NCI-H2081 (cell line): ENCODE results near the gene GPR146.
"Not testable (repeated sequence)": the region's sequence is repeated elsewhere in the genome, so short reads cannot be mapped to it uniquely, and the experiment has no call there.

ENCODE experiments used
- DNase-seq, 2 experiments: peaks; one replicate each; lab custom pipeline; 2025; lab: John Stamatoyannopoulos, UW

GPR146 gene

DNA sequence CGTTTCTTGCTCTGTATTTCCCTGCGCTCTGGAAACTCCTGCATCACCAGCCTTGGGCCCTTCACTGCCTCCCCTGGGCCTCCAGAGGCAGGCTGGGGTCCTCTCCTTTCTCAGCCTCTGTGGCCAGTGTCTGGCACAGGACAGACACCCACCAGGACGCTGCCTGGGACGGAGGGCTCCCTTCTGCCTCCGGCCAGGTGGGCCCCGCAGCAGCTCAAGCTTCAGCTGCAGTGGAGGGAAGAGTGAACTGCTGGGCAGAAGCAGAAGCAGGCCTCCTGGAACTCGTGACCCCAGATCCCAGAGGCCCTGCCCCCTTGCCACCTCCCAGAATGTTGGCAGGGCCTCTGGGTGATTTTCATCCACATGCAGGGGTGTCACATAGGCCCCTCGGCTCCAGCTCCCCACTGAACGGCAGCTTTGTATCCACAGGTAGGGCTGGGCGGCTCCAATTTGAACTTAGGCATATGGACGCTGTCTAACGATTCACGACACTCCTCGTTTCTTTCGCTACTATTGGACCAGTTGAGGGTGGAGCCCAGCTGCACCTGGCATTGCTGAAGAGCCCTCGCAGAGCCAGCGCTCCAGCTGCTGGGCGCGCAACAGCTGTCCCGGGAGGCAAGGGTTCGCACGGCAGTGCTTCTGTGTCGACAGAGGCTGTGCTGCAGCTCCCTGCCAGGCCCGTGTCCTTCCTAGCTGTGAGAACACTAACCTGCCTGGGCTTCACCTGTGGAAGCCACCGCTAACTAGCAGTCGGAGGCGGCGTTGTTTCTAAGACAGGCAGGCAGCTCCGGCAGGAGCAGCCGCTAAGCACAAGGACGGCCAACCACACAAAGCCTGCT lies 18.4 kb upstream of the GPR146 start:
- peak in 1 of 2 experiments; percentile 32 for DNase-seq

DNA sequence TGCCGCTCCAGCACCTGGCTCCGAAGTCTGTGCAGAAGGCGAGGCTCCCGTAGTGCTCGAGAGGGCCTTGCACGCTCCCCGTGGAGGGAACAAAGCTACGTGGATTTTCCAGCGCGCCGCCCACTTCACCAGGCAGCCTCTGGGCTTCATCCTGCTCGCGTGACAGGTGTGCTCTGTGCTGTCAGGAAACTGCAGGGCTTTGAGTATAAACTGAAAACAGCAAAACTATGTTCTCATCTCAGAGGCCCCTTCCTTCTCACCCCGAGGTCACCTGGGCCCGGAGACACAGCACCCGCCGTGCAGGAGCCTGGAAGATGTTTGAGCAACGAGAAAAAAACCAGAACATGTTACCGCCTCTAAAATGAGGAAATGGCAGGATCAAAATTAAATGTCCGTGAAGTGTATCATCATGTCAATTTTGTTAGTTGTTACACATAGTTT lies 17.6 kb upstream of the GPR146 start:
- no peak for DNase-seq

DNA sequence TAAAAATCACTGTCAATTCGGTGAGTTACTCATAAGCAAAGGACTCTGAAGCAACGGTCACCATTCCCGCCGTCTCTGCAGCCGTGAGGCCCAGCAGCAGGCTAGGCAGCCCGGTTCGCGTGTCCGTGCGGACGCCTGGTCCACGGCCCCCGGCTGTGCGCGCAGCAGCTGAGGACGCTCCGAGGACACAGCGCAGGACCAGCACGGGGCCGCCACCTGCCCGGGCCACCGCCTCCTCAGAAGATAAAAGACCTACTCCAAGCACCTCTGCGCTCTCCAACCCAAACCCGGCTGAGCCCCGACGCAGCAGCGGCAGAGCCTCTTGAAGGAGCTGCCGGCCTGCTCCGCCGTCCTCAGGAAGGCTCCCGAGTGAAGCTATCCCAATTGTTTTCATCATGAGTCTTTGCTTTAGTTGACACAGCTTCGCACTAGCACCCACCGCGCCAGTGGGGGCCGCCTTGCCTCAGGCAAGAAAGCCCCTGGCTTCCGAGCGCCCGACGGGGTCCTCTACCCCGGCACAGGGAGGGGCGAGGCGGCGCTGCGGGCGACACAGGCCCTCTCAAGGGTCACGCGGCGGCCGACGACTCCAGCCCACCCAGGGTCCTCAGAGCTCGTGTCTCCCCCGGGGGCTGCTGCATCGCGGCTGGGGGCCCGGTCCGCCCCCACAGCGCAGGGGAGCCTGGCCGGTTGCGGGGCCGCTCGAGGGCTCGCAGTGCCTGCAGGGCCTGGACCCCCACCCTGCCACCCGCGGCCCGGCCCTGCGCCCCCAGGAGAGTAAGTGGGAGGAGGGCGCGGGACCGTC lies 16.9 kb upstream of the GPR146 start:
- no peak for DNase-seq

DNA sequence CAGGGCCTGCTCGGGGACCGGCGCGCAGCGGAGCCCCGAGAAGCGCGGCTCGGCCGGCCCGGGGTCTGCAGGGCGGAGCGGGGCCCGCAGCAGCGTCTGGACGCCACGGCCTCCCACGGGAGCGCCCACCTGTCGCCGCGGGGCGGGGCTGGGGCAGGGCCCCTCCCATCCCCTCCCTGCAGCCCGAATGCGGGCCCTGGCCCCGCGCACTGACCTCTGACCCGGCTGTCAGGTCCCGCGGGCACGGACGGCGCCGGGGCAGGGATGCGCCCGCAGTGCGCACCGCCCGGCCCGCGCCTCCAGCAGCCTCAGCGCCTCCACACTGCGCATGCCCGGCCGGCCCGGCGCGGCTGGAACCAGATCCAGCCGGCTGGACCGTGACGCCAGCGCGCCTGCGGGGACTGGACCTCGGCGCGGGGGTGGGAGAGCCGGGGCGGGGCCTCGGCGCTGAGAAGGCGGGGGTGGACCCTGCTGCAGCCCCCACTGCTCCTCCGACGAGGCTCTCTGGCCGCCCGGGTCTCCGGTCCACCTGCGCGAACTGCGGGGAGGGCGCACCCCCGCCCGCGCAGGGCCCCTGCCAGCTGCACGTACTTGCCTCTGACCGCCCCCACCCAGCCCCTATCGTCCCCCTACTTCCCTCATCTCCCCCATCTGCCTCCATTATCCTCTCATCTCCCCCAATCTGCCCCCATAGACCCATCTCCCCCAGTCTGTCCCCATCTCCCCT lies 16.1 kb upstream of the GPR146 start:
- peak; percentile 84 to 85 for DNase-seq

DNA sequence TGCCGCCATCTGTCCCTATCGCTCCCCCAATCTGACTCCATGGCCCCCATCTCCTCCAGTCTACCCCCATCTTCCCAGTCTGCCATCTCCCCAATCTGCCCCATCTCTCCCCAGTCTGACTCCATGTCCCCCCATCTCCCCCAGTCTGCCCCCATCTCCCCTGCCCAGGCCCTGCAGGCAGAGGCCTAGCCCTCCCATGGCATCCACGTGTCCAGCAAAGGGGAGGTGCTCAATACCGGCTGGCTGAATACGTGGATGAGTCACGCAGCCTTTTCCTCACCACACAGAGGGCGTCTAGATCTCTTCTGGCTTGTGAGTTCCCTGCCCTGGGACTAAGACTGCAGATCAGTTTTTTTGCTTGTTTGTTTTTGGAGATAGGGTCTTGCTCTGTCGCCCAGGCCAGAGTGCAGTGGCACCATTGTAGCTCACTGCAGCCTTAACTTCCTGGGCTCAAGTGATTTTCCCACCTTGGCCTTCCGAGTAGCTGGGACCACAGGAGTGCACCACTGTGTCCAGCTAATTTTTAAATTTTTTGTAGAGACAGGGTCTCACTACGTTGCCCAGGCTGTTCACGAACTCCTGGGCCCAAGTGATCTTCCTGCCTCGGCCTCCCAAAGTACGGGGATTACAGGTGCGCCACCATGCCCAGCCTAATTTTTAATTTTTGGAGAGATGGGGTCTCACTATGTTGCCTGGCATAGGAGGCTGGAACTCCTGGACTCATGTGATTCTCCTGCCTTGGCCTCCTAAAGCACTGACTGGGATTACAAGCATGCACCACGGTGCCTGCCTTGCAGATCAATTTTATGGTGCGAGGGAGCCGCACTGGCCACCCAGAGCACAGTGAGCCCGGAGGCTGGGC lies 15.3 kb upstream of the GPR146 start:
- DNase-seq, result peak; percentile 41 to 57

DNA sequence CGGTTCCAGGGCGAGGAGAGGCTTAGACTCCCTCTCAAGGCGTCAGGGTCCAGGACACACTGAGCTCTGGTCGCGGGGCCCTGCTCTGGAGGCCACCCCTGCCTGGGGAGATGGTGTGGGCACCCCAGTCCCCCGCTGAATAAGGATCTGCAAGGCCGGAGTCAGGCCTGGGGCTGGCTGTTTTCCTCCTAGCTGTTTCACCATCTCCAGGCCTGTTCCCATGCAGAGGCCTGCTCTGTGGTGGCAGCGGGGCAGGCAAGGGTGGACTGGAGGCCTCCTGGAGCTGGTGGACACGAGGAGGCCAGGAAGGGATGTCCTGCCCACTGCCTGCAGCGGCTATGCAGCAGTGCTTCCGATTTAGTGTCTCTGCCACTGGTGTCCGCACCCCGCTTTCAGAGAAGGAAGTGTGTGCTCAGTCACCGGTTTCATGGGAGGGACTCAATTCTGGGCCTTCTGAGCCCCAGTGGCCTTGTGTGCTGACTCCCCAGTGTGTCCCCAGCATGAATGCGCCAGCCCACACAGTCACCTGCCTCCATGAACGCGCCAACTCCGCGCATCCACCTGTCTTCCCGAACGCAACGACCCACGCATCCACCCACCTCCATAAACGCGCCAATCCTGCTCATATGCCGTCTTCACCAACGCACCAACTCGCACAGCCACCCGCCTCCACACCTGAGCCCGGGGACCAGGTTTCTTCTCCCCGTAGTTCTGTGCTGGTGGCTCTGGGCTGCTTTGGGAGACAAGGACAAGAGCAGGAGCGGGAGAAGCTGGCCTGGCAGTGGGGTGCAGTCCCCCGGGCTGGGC lies 14.5 kb upstream of the GPR146 start:
- DNase-seq, result no peak

DNA sequence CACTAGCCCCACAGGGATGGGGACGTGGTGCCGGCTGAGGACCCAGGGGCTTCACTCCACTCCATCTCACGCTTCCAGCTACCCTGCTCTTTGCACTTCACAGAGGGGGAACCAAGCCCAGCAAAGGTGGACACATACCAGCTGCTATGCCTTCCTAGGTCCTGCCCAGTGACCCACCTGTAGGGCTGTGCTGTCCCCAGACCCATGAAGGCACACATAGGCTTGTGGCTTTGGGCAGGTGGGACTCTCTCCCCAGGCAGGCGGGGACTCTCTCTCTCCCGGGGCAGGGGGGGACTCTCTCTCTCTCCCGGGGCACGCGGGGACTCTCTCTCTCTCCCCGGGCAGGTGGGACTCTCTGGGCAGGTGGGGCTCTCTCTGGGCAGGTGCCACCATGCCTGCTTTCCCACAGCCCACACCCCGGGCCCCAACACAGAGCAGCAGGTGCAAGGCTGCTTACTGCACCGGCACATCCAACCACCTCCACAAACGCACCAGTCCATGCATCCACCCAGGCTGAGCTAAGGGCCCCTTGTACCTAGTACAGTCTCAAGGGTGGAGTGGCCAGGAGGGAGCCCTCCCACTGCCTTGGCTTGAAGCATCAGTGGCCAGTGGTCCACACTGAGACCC lies 13.8 kb upstream of the GPR146 start:
- DNase-seq, result no peak

DNA sequence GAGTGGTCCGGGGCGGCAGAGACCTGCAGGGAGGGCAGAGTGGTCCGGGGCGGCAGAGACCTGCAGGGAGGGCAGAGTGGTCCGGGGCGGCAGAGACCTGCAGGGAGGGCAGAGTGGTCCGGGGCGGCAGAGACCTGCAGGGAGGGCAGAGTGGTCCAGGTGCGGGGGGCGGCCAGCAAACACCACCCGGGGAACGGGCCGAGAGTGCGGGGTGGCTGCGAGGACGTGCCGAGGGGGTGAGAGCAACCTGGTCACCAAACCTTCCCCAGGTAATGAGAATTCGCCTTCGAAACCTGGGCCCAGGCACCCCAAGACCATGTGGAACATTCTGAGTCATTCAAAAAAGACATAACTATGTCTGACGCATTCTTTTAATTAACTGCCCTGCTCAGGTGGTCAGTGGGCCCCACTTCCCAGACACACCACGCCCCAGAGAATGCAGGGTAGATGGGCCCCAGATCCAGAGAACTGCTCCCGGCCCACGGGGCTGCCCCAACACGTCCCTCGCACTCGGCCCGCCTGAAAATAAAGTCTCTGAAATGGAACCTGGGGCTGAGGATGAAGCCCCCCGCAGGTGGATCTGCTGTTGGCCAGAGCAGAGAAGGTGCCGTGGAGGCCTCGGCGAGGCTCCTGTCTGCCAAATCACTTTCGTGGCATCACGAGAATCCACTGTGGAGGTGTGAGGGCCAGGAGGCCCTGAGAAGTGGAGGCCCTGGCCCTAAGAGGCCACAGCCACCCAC lies 12.5 kb upstream of the GPR146 start:
- no peak for DNase-seq

DNA sequence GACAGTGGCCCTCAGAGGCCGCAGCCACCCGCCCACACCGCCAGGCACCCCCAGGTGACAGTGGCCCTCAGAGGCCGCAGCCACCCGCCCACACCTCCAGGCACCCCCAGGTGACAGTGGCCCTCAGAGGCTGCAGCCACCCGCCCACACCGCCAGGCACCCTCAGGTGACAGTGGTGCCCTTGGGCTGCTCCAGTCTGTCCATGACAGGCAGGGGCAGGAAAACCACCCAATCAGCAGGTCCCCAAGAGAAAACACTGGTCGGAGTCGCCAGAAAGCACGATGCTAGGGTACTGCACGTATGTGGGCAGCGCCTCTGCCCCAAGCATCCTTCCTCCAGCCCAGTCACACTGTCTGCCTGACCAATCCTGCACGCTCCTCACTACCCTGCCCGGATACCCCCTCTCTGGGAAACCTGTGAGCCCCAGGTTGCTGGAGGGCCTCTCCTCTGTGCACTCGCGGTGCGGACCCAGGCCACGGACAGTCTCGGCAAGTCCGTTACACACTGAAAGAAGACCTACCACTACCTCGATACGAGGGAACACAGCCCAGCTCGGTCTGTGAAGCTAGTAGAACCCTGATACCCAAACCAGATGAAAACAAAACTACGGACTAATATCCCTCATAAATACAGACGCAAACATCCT lies 11.7 kb upstream of the GPR146 start:
- no peak for DNase-seq

DNA sequence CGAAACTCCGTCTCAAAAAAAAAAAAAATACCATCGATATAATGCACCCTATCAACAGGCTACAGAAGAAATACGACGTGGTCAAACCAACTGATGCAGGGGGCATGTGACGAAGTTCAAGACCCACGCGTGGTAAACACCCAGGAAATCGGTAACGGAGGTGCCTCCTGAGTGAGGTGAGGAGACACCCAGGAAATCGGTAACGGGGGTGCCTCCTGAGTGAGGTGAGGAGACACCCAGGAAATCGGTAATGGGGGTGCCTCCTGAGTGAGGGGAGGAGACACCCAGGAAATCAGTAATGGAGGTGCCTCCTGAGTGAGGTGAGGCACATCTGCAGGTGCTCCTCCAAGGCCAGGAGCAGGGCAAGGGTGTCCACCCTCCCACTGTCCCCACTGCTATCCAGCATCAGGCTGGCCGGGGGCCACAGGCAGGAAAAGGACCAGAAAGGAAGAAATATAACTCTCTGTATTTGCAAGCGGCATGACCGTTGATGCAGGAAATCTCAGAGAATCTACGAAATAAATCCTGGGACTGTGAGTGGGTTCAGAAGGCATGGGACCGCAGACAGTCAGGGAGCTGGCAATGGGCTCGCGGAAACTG lies 10.7 kb upstream of the GPR146 start:
- DNase-seq, result no peak

DNA sequence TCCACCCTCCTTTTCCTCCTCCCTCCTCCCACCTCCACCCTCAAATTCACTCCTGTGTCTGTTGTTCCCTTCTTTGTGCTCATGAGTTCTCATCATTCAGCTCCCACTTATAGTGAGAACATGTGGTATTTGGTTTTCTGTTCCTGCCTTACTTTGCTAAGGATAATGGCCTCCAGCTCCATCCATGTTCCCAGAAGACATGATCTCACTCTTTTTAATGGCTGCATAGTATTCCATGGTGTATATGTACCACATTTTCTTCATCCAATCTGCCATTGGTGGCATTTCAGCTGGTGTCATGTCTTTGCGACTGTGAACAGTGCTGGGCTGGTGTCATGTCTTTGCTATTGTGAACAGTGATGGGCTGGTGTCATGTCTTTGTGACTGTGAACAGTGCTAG lies 9.6 kb upstream of the GPR146 start:
- DNase-seq, result not testable (repeated sequence)

DNA sequence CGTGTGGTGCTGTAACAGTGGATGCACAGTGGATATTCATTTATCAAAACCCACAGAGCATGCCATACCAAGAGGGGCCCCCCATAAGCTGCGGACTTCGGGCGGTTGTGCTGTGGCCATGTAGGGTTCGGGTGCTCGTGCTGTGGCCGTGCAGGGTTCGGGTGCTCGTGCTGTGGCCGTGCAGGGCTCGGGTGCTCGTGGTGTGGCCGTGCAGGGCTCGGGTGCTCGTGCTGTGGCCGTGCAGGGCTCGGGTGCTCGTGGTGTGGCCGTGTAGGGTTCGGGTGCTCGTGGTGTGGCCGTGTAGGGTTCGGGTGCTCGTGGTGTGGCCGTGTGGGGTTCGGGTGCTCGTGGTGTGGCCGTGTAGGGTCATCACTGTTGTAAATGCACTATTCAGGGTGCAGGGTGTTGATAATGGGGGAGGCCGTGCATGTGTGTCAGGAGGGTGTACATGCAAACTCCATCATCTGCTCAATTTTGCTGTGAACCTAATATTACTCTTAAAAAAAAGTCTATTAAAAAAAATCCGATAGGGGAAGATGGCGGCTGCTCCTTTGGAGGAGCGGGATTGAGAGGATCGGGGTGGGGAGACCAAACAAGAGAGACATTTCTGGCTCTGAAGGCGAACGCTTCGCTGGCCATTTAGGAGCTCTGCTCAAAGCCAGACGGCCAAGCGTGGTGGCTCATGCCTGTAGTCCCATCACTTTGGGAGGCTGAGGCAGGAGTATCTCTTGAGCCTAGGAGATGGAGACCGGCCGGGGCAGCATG lies 8.0 kb upstream of the GPR146 start:
- not testable (repeated sequence) for DNase-seq

DNA sequence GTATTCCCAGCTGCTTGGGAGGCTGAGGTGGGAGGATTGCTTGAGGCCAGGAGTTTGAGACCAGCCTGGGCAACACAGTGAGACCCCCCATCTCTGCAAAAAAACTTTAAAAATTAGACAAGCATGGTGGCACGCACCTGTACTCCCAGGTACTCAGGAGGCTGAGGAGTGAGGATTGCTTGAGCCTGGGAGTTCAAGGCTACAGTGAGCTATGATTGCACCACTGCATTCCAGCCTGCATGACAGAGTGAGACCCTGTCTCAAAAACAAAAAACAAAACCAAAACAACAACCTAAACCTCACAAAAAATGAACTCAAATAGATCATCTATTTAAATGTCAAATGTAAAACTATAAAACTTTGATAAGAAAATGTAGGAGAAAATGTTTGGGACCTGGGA lies 4.1 kb upstream of the GPR146 start:
- DNase-seq, result not testable (repeated sequence)

DNA sequence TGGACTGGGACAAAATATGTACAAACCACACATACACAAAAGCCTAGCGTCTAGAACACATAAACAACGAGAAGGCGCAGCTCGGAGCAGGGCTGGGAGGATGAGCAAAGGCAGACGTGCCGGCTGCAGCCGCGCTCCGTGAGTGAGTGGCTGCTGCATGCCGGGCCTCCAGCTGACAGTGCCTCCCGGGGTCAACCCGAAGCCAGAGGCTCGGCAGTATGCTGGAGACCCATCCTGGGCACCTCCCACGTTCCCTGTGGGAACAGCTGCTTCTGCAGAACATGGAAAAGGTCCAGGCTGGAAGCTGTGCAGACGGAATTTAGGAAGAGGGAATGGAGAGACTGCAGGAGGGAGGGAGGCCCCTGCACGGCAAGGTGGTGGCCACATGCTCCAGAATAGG lies 3.6 kb upstream of the GPR146 start:
- no peak for DNase-seq

DNA sequence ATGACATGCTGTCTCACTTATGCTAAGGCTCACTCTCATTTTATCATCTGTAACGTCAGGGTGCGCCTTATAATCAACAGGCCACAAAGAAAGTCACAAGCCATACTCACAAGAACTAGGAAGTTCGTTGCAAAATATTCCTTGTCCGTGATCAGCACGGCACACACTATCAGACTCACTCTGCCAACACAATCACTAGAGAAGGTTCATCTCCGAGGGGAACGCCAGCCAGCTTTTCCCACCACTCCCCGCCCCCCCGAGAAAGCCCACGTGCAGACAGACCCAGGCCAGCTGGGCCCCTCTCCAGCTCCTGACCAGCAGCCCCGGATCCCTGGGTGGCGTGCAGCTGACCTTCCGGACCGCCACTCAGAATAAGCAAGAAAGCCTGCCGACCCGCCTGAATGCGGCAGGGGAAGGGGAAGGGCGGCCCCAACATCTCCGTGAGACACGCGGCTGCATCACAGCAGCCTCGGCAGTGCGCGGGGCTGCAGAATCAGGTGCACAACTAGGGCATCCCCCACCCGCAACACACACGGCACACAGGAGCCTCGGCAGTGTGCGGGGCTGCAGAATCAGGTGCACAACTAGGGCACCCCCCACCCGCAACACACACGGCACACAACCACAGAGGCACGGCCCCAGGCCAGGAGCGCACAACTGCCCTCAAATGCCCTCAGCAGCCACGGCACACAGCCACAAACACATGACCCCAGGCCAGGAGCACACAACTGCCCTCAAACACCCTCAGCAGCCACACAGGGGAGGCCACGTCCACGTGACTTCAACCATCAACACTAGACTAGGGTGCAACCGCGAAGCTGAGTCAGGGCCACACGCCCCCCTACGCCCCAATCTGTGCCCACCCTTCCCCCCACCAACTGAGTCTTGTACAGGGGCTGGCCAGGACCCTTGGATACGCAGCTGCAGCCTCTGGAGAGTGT lies 2.5 kb upstream of the GPR146 start:
- no peak for DNase-seq

DNA sequence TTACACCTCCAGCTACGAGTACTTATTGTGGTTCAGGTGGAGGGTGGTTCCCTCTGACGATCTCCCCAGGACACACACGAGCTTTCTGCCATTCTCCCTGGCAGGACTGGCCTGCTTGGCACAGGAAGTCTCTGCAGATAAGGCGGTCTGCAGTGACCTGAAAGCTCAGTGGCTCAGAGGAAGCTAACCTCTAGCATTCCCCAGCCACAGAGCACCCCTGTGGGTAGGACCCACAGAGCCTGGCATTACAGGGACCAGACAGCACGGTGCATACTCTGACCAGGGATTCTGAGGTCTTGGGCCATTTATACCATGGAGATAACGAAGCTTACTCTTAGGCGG lies 1.9 kb upstream of the GPR146 start:
- DNase-seq, result no peak
